GM12878 (cell line): ENCODE results near the gene CCNI.

ENCODE experiments used
- BACH1 ChIP-seq: fragments of 450-650 bp; IDR thresholded peaks from 2 replicates; pipeline ENCODE4 v1.6.1; 2017; ENCODE audit warnings: mild to moderate bottlenecking, borderline replicate concordance
- BRCA1 ChIP-seq: IDR thresholded peaks from 2 replicates; pipeline ENCODE4 v1.6.1; 2011; ENCODE audit warnings: low read depth, low read length, improper control_type of control experiment
- POLR2AphosphoS2 ChIP-seq: IDR thresholded peaks from 2 replicates; pipeline ENCODE4 v1.6.1; 2011; ENCODE audit warnings: low read depth, mild to moderate bottlenecking, low read length, improper control_type of control experiment, moderate library complexity
- TARDBP ChIP-seq: IDR thresholded peaks from 2 replicates; pipeline ENCODE4 v1.6.1; 2016; ENCODE audit warnings: borderline replicate concordance
- YY1 ChIP-seq: IDR thresholded peaks from 2 replicates; pipeline ENCODE4 v1.6.1; 2011; ENCODE audit warnings: low read depth, mild to moderate bottlenecking, low read length
- TF ChIP-seq, protein P1 (sequence below), 3 experiments: IDR thresholded peaks in 2 of 3; conservative IDR thresholded peaks in 1 of 3; 2 replicates each; pipeline ENCODE4 v1.5.1; 2011; ENCODE audit warnings: low read depth in 3 of 3, low read length in 3 of 3, mild to moderate bottlenecking in 3 of 3, control low read depth in 2 of 3, moderate library complexity in 2 of 3, inconsistent platforms in 1 of 3, mixed read lengths in 1 of 3; ENCODE audit not compliant: control insufficient read depth in 2 of 3, insufficient read depth in 1 of 3; ENCODE audit errors: extremely low read depth in 1 of 3

- TF ChIP-seq POLR2AphosphoS2 (no peak), TARDBP (no peak), BRCA1 (no peak), YY1 (no peak), BACH1 (no peak)
- TF ChIP-seq, protein P1, sequence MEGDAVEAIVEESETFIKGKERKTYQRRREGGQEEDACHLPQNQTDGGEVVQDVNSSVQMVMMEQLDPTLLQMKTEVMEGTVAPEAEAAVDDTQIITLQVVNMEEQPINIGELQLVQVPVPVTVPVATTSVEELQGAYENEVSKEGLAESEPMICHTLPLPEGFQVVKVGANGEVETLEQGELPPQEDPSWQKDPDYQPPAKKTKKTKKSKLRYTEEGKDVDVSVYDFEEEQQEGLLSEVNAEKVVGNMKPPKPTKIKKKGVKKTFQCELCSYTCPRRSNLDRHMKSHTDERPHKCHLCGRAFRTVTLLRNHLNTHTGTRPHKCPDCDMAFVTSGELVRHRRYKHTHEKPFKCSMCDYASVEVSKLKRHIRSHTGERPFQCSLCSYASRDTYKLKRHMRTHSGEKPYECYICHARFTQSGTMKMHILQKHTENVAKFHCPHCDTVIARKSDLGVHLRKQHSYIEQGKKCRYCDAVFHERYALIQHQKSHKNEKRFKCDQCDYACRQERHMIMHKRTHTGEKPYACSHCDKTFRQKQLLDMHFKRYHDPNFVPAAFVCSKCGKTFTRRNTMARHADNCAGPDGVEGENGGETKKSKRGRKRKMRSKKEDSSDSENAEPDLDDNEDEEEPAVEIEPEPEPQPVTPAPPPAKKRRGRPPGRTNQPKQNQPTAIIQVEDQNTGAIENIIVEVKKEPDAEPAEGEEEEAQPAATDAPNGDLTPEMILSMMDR (IDR thresholded peaks at IDR 0.05 in 2 of 3, conservative IDR thresholded peaks at IDR 0.05 in 1 of 3; ENCODE audit: control insufficient read depth in 2 of 3, extremely low read depth in 1 of 3, insufficient read depth in 1 of 3, low read depth in 3 of 3, low read length in 3 of 3), result no peak
Measured at GRCh38 chr4:77031544-77031943, 44.2 kb downstream of the CCNI start.
